PC-9 (cell line): Measurements from ENCODE around the gene LDB1. TPM values are rescaled to one million over a fixed set of nuclear protein-coding genes. Genes with fewer than 3 reads are reported as not detected.

Experiments used
- BruUV-seq: library from RNA; stranded (reverse); fragments of 400-500 nt; replicated peaks from 2 replicates; lab custom pipeline; 2021; lab: Mats Ljungman, UMichigan
- CTCF ChIA-PET: fragments of 300-600 bp; sonication (Branson Sonifier 250); formaldehyde crosslinking; loops from one replicate; lab custom pipeline; 2022; ENCODE audit warnings: antibody characterized with exemption; lab: Charles Lee
- POLR2A ChIA-PET: fragments of 300-600 bp; sonication (Branson Sonifier 250); formaldehyde crosslinking; loops from one replicate; lab custom pipeline; 2022; ENCODE audit warnings: antibody characterized with exemption; ENCODE audit not compliant: unreplicated experiment; lab: Charles Lee
- DNase-seq, 2 experiments: peaks; one replicate each; pipeline versions ENCODE4 v3.0.0 to v3.0.0-alpha.2; 2015 to 2022; ENCODE audit warnings: mixed read lengths in 1 of 2
- H2AFZ ChIP-seq: fragments of 200-600 bp; sonication (generic); 2 replicates; pipeline ENCODE4 v1.8.1; 2017; ENCODE audit warnings: antibody characterized with exemption
- H3F3A ChIP-seq: fragments of 200-600 bp; sonication (generic); 2 replicates; pipeline ENCODE4 v1.8.1; 2017; ENCODE audit warnings: antibody characterized with exemption, mild to moderate bottlenecking, low read depth; ENCODE audit not compliant: insufficient read depth
- H3K27ac ChIP-seq: fragments of 200-600 bp; sonication (generic); 2 replicates; pipeline ENCODE4 v1.6.1; 2016; ENCODE audit warnings: mixed run types
- H3K27me3 ChIP-seq: fragments of 200-600 bp; sonication (generic); 2 replicates; pipeline ENCODE4 v1.6.1; 2016; ENCODE audit warnings: low read depth, mixed run types; ENCODE audit not compliant: insufficient read depth
- H3K36me3 ChIP-seq: fragments of 200-600 bp; sonication (generic); 2 replicates; pipeline ENCODE4 v1.6.1; 2016; ENCODE audit warnings: low read depth, mixed run types
- H3K4me1 ChIP-seq: fragments of 200-600 bp; sonication (generic); replicated peaks from 2 replicates; pipeline ENCODE4 v1.6.1; 2016; ENCODE audit warnings: mixed run types; ENCODE audit not compliant: insufficient read depth
- H3K4me2 ChIP-seq: fragments of 200-600 bp; sonication (generic); 2 replicates; pipeline ENCODE4 v1.6.1; 2017; ENCODE audit warnings: mixed run types
- H3K4me3 ChIP-seq: fragments of 200-600 bp; sonication (generic); 2 replicates; pipeline ENCODE4 v1.6.1; 2016; ENCODE audit warnings: mixed run types
- H3K79me2 ChIP-seq: fragments of 200-600 bp; sonication (generic); 2 replicates; pipeline ENCODE4 v1.6.1; 2017; ENCODE audit warnings: low read depth, mixed run types
- H3K9me2 ChIP-seq: fragments of 200-600 bp; sonication (generic); 2 replicates; pipeline ENCODE4 v1.8.1; 2017; ENCODE audit warnings: mild to moderate bottlenecking; ENCODE audit not compliant: insufficient read depth
- H3K9me3 ChIP-seq: fragments of 200-600 bp; sonication (generic); 2 replicates; pipeline ENCODE4 v1.8.1; 2016; ENCODE audit warnings: low read depth; ENCODE audit not compliant: insufficient read depth
- H4K20me1 ChIP-seq: fragments of 200-600 bp; sonication (generic); 2 replicates; pipeline ENCODE4 v1.8.1; 2017; ENCODE audit not compliant: insufficient read depth
- CTCF ChIP-seq: fragments of 200-600 bp; sonication (generic); conservative IDR thresholded peaks from 2 replicates; pipeline ENCODE4 v1.6.1; 2017; ENCODE audit warnings: mixed run types, antibody characterized with exemption, mild to moderate bottlenecking, moderate library complexity
- EZH2 ChIP-seq: fragments of 200-600 bp; sonication (generic); IDR thresholded peaks from 2 replicates; pipeline ENCODE4 v1.8.0; 2017; ENCODE audit warnings: antibody characterized with exemption, low read depth
- intact Hi-C: fragments of 100-400 bp; cut with micrococcal nuclease; formaldehyde crosslinking; loops from one replicate; pipeline ENCODE4 v1.10.0; 2022; ENCODE audit not compliant: unreplicated experiment
- total RNA-seq: library from RNA; stranded (reverse); gene quantifications from 2 replicates; pipeline ENCODE4 v1.2.3, GENCODE V29; 2021

Gene LDB1
- total RNA-seq, 1 experiment from 2014 or later = 38.5 TPM

GRCh38 chr10:102141583-102142107, 21.5 kb upstream of the LDB1 start:
- Histone ChIP-seq H3K4me3 (no peak overlapping the region), H3K9me2 (no peaks in the 10 kb centered on the region), H3K36me3 (peaks cover 8% of the 10 kb centered on the region; the same call in 1 of the 2 replicates), H3K4me1 (no peaks in the 10 kb centered on the region), H3K79me2 (peaks cover 42% of the 10 kb centered on the region), H4K20me1 (peaks cover 33% of the 10 kb centered on the region), H3K9me3 (no peaks in the 10 kb centered on the region), H3K27ac (no peak overlapping the region), H3K27me3 (no peaks in the 10 kb centered on the region), H3K4me2 (no peak overlapping the region), H3F3A (no peaks in the 10 kb centered on the region; the same call in 1 of the 2 replicates), H2AFZ (no peak overlapping the region)
- BruUV-seq = no TSS peak
- ChIA-PET POLR2A (no interaction called here), CTCF (no interaction called here)
- intact Hi-C loops = no loop called here
- TF ChIP-seq CTCF = no peak
- no peak for DNase-seq

- ChIA-PET POLR2A (no interaction called here), CTCF (no interaction called here)
- intact Hi-C loops = no loop called here
- no peak overlapping the region for H3K4me2 ChIP-seq
- no peak overlapping the region for H3K27ac ChIP-seq
- H4K20me1 ChIP-seq = peaks cover 39% of the 10 kb centered on the region
- peaks cover 48% of the 10 kb centered on the region for H3K79me2 ChIP-seq
- H3K36me3 ChIP-seq = peaks cover 8% of the 10 kb centered on the region; the same call in 1 of the 2 replicates
- no peak overlapping the region for H2AFZ ChIP-seq
- BruUV-seq = no TSS peak
- H3K4me1 ChIP-seq = no peaks in the 10 kb centered on the region
- no peaks in the 10 kb centered on the region; the same call in 1 of the 2 replicates for H3F3A ChIP-seq
- H3K27me3 ChIP-seq = no peaks in the 10 kb centered on the region
- no peaks in the 10 kb centered on the region for H3K9me2 ChIP-seq
- no peaks in the 10 kb centered on the region for H3K9me3 ChIP-seq
- TF ChIP-seq CTCF (no peak), EZH2 (no peak)
- H3K4me3 ChIP-seq = no peak overlapping the region
- DNase-seq = no peak
Measured at GRCh38 chr10:102140913-102141540, 20.9 kb upstream of the LDB1 start.

GRCh38 chr10:102140218-102140617, 20.1 kb upstream of the LDB1 start:
- peaks cover 8% of the 10 kb centered on the region; the same call in 1 of the 2 replicates for H3K36me3 ChIP-seq
- no peaks in the 10 kb centered on the region for H3K27me3 ChIP-seq
- H3K9me2 ChIP-seq = no peaks in the 10 kb centered on the region
- no peaks in the 10 kb centered on the region; the same call in 1 of the 2 replicates for H3F3A ChIP-seq
- POLR2A ChIA-PET = no interaction called here
- CTCF ChIA-PET = no interaction called here
- TF ChIP-seq CTCF (no peak), EZH2 (no peak)
- intact Hi-C loops = no loop called here
- no TSS peak for BruUV-seq
- no peaks in the 10 kb centered on the region for H3K9me3 ChIP-seq
- DNase-seq = no peak
- no peak overlapping the region for H3K4me2 ChIP-seq
- peaks cover 56% of the 10 kb centered on the region for H3K79me2 ChIP-seq
- no peak overlapping the region for H3K4me3 ChIP-seq
- peaks cover 2% of the 10 kb centered on the region for H3K4me1 ChIP-seq
- H4K20me1 ChIP-seq = peaks cover 47% of the 10 kb centered on the region
- H2AFZ ChIP-seq = no peak overlapping the region
- H3K27ac ChIP-seq = no peak overlapping the region
